A673 (cell line): Measurements from ENCODE around the gene LIN54. TPM values are rescaled to one million over a fixed set of nuclear protein-coding genes. Genes with fewer than 3 reads are reported as not detected.

Experiments used
- BruUV-seq: library from RNA; stranded (reverse); fragments of 400-500 nt; replicated peaks from 2 replicates; lab custom pipeline; 2021; lab: Mats Ljungman, UMichigan
- CTCF ChIA-PET: fragments of 300-600 bp; sonication (Branson Sonifier 250); formaldehyde crosslinking; loops from one replicate; lab custom pipeline; 2022; ENCODE audit warnings: antibody characterized with exemption; lab: Charles Lee
- POLR2A ChIA-PET: fragments of 300-600 bp; sonication (Branson Sonifier 250); formaldehyde crosslinking; loops from one replicate; lab custom pipeline; 2022; ENCODE audit warnings: antibody characterized with exemption; ENCODE audit not compliant: low non-redundant PET; lab: Charles Lee
- DNase-seq: peaks from one replicate; pipeline ENCODE4 v3.0.0-alpha.2; 2015; ENCODE audit warnings: low spot score
- H3K27ac ChIP-seq: fragments of 200-600 bp; sonication (generic); 2 replicates; pipeline ENCODE4 v1.5.1; 2016; ENCODE audit warnings: mixed run types, low read depth, mild to moderate bottlenecking, mixed read lengths, antibody characterized with exemption, low read length; ENCODE audit not compliant: poor library complexity, severe bottlenecking
- H3K27me3 ChIP-seq: fragments of 200-600 bp; sonication (generic); replicated peaks from 2 replicates; pipeline ENCODE4 v1.6.1; 2017; ENCODE audit warnings: mixed run types, low read depth, mild to moderate bottlenecking, mixed read lengths, antibody characterized with exemption, low read length; ENCODE audit not compliant: insufficient read depth, poor library complexity
- H3K36me3 ChIP-seq: fragments of 200-600 bp; sonication (generic); 2 replicates; pipeline ENCODE4 v1.6.1; 2016; ENCODE audit warnings: mixed run types, mild to moderate bottlenecking, mixed read lengths, antibody characterized with exemption, low read length; ENCODE audit not compliant: insufficient read depth, poor library complexity, severe bottlenecking
- H3K4me1 ChIP-seq: fragments of 200-600 bp; sonication (generic); 2 replicates; pipeline ENCODE4 v1.6.1; 2017; ENCODE audit warnings: mixed run types, mild to moderate bottlenecking, mixed read lengths, antibody characterized with exemption, low read length; ENCODE audit not compliant: insufficient read depth, poor library complexity, severe bottlenecking
- H3K4me3 ChIP-seq: fragments of 200-600 bp; sonication (generic); 2 replicates; pipeline ENCODE4 v1.5.1; 2016; ENCODE audit warnings: low read depth, mixed run types, mild to moderate bottlenecking, mixed read lengths, low read length; ENCODE audit not compliant: poor library complexity, severe bottlenecking
- H3K9me3 ChIP-seq: fragments of 200-600 bp; sonication (generic); 2 replicates; pipeline ENCODE4 v1.6.1; 2016; ENCODE audit warnings: mixed run types, low read depth, mild to moderate bottlenecking, mixed read lengths, antibody characterized with exemption, low read length; ENCODE audit not compliant: poor library complexity, severe bottlenecking
- CTCF ChIP-seq: fragments of 300-800, 200-600 bp; sonication (generic); conservative IDR thresholded peaks from 2 replicates; pipeline ENCODE4 v1.5.1; 2017; ENCODE audit warnings: low read depth, mild to moderate bottlenecking, antibody characterized with exemption, low read length, moderate library complexity, mixed read lengths
- EZH2 ChIP-seq: fragments of 200-600 bp; sonication (generic); IDR thresholded peaks from 2 replicates; pipeline ENCODE4 v1.6.1; 2017; ENCODE audit warnings: borderline replicate concordance, low read depth, mild to moderate bottlenecking, mixed read lengths, antibody characterized with exemption, low read length; ENCODE audit not compliant: poor library complexity, severe bottlenecking
- intact Hi-C: fragments of 100-400 bp; cut with micrococcal nuclease; formaldehyde crosslinking; loops from one replicate; pipeline ENCODE4 v1.10.0; 2022; ENCODE audit not compliant: unreplicated experiment
- total RNA-seq: library from RNA; stranded (reverse); gene quantifications from 2 replicates; pipeline ENCODE4 v1.2.3, GENCODE V29; 2021

LIN54 gene
- total RNA-seq, 1 experiment from 2014 or later: 16.0 TPM

DNA sequence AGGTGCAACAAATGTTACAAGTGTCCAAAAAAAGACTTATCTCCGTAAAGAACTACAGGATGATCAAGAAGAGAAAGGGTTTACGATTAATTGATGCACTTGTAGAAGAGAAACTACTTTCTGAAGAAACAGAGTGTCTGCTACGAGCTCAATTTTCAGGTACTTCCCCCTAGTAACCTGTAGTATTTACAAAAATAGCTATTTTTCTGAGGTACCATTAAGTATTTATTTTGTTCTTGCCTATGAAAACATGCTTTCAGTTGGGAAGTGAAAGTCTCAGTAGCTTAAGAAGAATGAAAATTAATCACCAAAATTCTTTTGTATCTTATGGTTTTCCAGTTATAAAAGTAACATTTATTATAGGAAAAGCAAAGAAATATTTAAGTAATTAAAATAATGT, 104.2 kb downstream of the LIN54 start:
- Histone ChIP-seq H3K4me1 (no peaks in the 10 kb centered on the region), H3K4me3 (no peak overlapping the region), H3K27ac (no peak overlapping the region), H3K36me3 (no peaks in the 10 kb centered on the region), H3K9me3 (no peaks in the 10 kb centered on the region), H3K27me3 (no peaks in the 10 kb centered on the region)
- TF ChIP-seq CTCF (no peak), EZH2 (no peak)
- intact Hi-C loops: no loop called here
- BruUV-seq: no TSS peak
- CTCF ChIA-PET: no interaction called here
- no peak for DNase-seq
- POLR2A ChIA-PET: no interaction called here

DNA sequence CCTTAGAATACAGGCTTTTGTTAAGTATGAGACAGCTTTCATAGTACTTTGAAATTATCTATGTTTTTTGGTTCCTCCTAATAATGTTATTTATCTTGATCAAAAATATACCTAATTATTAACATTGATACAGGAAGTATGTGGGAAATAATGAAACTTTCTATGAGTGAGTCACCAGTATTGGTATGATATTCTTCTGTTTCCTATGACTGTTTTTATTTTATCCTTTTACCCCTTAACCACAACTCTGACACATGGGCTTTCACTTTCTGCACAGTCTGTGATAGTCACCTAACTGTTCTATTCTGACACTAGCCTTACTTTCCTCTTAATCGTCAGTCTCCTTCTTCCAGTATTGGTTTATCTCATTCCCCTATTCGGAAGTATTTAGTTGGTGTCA, 105.4 kb downstream of the LIN54 start:
- Histone ChIP-seq H3K9me3 (no peaks in the 10 kb centered on the region), H3K4me1 (no peaks in the 10 kb centered on the region), H3K4me3 (no peak overlapping the region), H3K27ac (no peak overlapping the region), H3K27me3 (no peaks in the 10 kb centered on the region), H3K36me3 (no peaks in the 10 kb centered on the region)
- intact Hi-C loops: no loop called here
- no peak for TF ChIP-seq CTCF
- TF ChIP-seq EZH2: no peak
- ChIA-PET POLR2A (no interaction called here), CTCF (no interaction called here)
- DNase-seq: no peak
- BruUV-seq: no TSS peak

- Histone ChIP-seq H3K9me3 (no peaks in the 10 kb centered on the region), H3K36me3 (no peaks in the 10 kb centered on the region), H3K4me3 (no peak overlapping the region), H3K27ac (no peak overlapping the region), H3K4me1 (no peaks in the 10 kb centered on the region), H3K27me3 (no peaks in the 10 kb centered on the region)
- TF ChIP-seq EZH2 (no peak), CTCF (no peak)
- no peak for DNase-seq
- intact Hi-C loops: no loop called here
- BruUV-seq: no TSS peak
- ChIA-PET POLR2A (no interaction called here), CTCF (no interaction called here)
Observed at GRCh38 chr4:82903737-82904136, 106.9 kb downstream of the LIN54 start.
